ENCODE measurements around the gene GPX7.

Gene GPX7

GRCh38 chr1:52590266-52590665 lies 11.9 kb upstream of the GPX7 start:
- Histone ChIP-seq H3K9me3 (ENCODE audit: control insufficient read depth, insufficient read depth, low read length) (no peaks in the 10 kb centered on the region), H3K4me3 (ENCODE audit: low read depth, low read length) (no peak overlapping the region), H3K27me3 (ENCODE audit: control insufficient read depth, insufficient read depth, low read length) (no peaks in the 10 kb centered on the region), H3K4me1 (ENCODE audit: control insufficient read depth, insufficient read depth, low read length) (peaks cover 9% of the 10 kb centered on the region), H3K36me3 (ENCODE audit: control insufficient read depth, insufficient read depth, low read length) (no peaks in the 10 kb centered on the region), H3K9ac (ENCODE audit: low read depth, low read length) (no peak overlapping the region)

- Histone ChIP-seq H3K4me3 (ENCODE audit: low read depth, low read length) (no peak overlapping the region), H3K4me1 (ENCODE audit: control insufficient read depth, insufficient read depth, low read length) (peaks cover 9% of the 10 kb centered on the region), H3K9me3 (ENCODE audit: control insufficient read depth, insufficient read depth, low read length) (no peaks in the 10 kb centered on the region), H3K9ac (ENCODE audit: low read depth, low read length) (no peak overlapping the region), H3K36me3 (ENCODE audit: control insufficient read depth, insufficient read depth, low read length) (no peaks in the 10 kb centered on the region), H3K27me3 (ENCODE audit: control insufficient read depth, insufficient read depth, low read length) (no peaks in the 10 kb centered on the region)
Observed at GRCh38 chr1:52592637-52593323, 9.4 kb upstream of the GPX7 start.

- no peaks in the 10 kb centered on the region for H3K27me3 ChIP-seq (ENCODE audit: control insufficient read depth, insufficient read depth, low read length)
- no peaks in the 10 kb centered on the region for H3K36me3 ChIP-seq (ENCODE audit: control insufficient read depth, insufficient read depth, low read length)
- no peak overlapping the region for H3K4me3 ChIP-seq (ENCODE audit: low read depth, low read length)
- peaks cover 8% of the 10 kb centered on the region for H3K4me1 ChIP-seq (ENCODE audit: control insufficient read depth, insufficient read depth, low read length)
- H3K9ac ChIP-seq (ENCODE audit: low read depth, low read length): no peak overlapping the region
- H3K9me3 ChIP-seq (ENCODE audit: control insufficient read depth, insufficient read depth, low read length): no peaks in the 10 kb centered on the region
Observed at GRCh38 chr1:52593495-52593894, 8.7 kb upstream of the GPX7 start.

- Histone ChIP-seq H3K9me3 (ENCODE audit: control insufficient read depth, insufficient read depth, low read length) (no peaks in the 10 kb centered on the region), H3K4me1 (ENCODE audit: control insufficient read depth, insufficient read depth, low read length) (peaks cover under 1% of the 10 kb centered on the region), H3K36me3 (ENCODE audit: control insufficient read depth, insufficient read depth, low read length) (no peaks in the 10 kb centered on the region), H3K9ac (ENCODE audit: low read depth, low read length) (no peak overlapping the region), H3K27me3 (ENCODE audit: control insufficient read depth, insufficient read depth, low read length) (peaks cover 3% of the 10 kb centered on the region), H3K4me3 (ENCODE audit: low read depth, low read length) (no peak overlapping the region)
Observed at GRCh38 chr1:52595061-52595460, 7.1 kb upstream of the GPX7 start.

- H3K27me3 ChIP-seq (ENCODE audit: control insufficient read depth, insufficient read depth, low read length): peaks cover 22% of the 10 kb centered on the region
- no peaks in the 10 kb centered on the region for H3K9me3 ChIP-seq (ENCODE audit: control insufficient read depth, insufficient read depth, low read length)
Observed at GRCh38 chr1:52597912-52598311, 4.3 kb upstream of the GPX7 start.

GRCh38 chr1:52598729-52599128 lies 3.4 kb upstream of the GPX7 start:
- peaks cover 30% of the 10 kb centered on the region for H3K27me3 ChIP-seq (ENCODE audit: control insufficient read depth, insufficient read depth, low read length)
- H3K9me3 ChIP-seq (ENCODE audit: control insufficient read depth, insufficient read depth, low read length): no peaks in the 10 kb centered on the region
- no peak overlapping the region for H3K4me3 ChIP-seq (ENCODE audit: low read depth, low read length)

More at GRCh38 chr1:52597912-52598311, 4.3 kb upstream of the GPX7 start:
- Histone ChIP-seq H3K9ac (ENCODE audit: low read depth, low read length) (no peak overlapping the region), H3K4me3 (ENCODE audit: low read depth, low read length) (no peak overlapping the region), H3K36me3 (ENCODE audit: control insufficient read depth, insufficient read depth, low read length) (no peaks in the 10 kb centered on the region), H3K4me1 (ENCODE audit: control insufficient read depth, insufficient read depth, low read length) (peaks cover 2% of the 10 kb centered on the region)

GRCh38 chr1:52599236-52599635 lies 2.9 kb upstream of the GPX7 start:
- H3K9me3 ChIP-seq (ENCODE audit: control insufficient read depth, insufficient read depth, low read length): no peaks in the 10 kb centered on the region
- H3K27me3 ChIP-seq (ENCODE audit: control insufficient read depth, insufficient read depth, low read length): peaks cover 35% of the 10 kb centered on the region
- H3K4me3 ChIP-seq (ENCODE audit: low read depth, low read length): no peak overlapping the region
- no peaks in the 10 kb centered on the region for H3K36me3 ChIP-seq (ENCODE audit: control insufficient read depth, insufficient read depth, low read length)
- peaks cover 2% of the 10 kb centered on the region for H3K4me1 ChIP-seq (ENCODE audit: control insufficient read depth, insufficient read depth, low read length)
- no peak overlapping the region for H3K9ac ChIP-seq (ENCODE audit: low read depth, low read length)

More at GRCh38 chr1:52598729-52599128, 3.4 kb upstream of the GPX7 start:
- H3K4me1 ChIP-seq (ENCODE audit: control insufficient read depth, insufficient read depth, low read length): peaks cover 2% of the 10 kb centered on the region
- H3K9ac ChIP-seq (ENCODE audit: low read depth, low read length): no peak overlapping the region
- H3K36me3 ChIP-seq (ENCODE audit: control insufficient read depth, insufficient read depth, low read length): no peaks in the 10 kb centered on the region

- Histone ChIP-seq H3K9me3 (ENCODE audit: control insufficient read depth, insufficient read depth, low read length) (no peaks in the 10 kb centered on the region), H3K36me3 (ENCODE audit: control insufficient read depth, insufficient read depth, low read length) (no peaks in the 10 kb centered on the region), H3K4me1 (ENCODE audit: control insufficient read depth, insufficient read depth, low read length) (peaks cover 2% of the 10 kb centered on the region), H3K27me3 (ENCODE audit: control insufficient read depth, insufficient read depth, low read length) (peaks cover 38% of the 10 kb centered on the region), H3K9ac (ENCODE audit: low read depth, low read length) (no peak overlapping the region), H3K4me3 (ENCODE audit: low read depth, low read length) (no peak overlapping the region)
Observed at GRCh38 chr1:52600533-52601179, 1.5 kb upstream of the GPX7 start.

- H3K27me3 ChIP-seq (ENCODE audit: control insufficient read depth, insufficient read depth, low read length): peaks cover 38% of the 10 kb centered on the region
- no peaks in the 10 kb centered on the region for H3K36me3 ChIP-seq (ENCODE audit: control insufficient read depth, insufficient read depth, low read length)
- no peaks in the 10 kb centered on the region for H3K9me3 ChIP-seq (ENCODE audit: control insufficient read depth, insufficient read depth, low read length)
- peak overlapping the region; percentile 56 for H3K4me3 ChIP-seq (ENCODE audit: low read depth, low read length)
- H3K9ac ChIP-seq (ENCODE audit: low read depth, low read length): peak overlapping the region; percentile 60
- H3K4me1 ChIP-seq (ENCODE audit: control insufficient read depth, insufficient read depth, low read length): peaks cover 2% of the 10 kb centered on the region
Observed at GRCh38 chr1:52601519-52601918, 652 bp upstream of the GPX7 start.

GRCh38 chr1:52602856-52603600 lies 857 bp downstream of the GPX7 start:
- peaks cover 38% of the 10 kb centered on the region for H3K27me3 ChIP-seq (ENCODE audit: control insufficient read depth, insufficient read depth, low read length)
- H3K9ac ChIP-seq (ENCODE audit: low read depth, low read length): peak overlapping the region; percentile 41
- no peaks in the 10 kb centered on the region for H3K9me3 ChIP-seq (ENCODE audit: control insufficient read depth, insufficient read depth, low read length)
- H3K4me3 ChIP-seq (ENCODE audit: low read depth, low read length): peak overlapping the region; percentile 56
- peaks cover 2% of the 10 kb centered on the region for H3K4me1 ChIP-seq (ENCODE audit: control insufficient read depth, insufficient read depth, low read length)
- no peaks in the 10 kb centered on the region for H3K36me3 ChIP-seq (ENCODE audit: control insufficient read depth, insufficient read depth, low read length)

GRCh38 chr1:52603630-52604029 lies 1.5 kb downstream of the GPX7 start:
- Histone ChIP-seq H3K36me3 (ENCODE audit: control insufficient read depth, insufficient read depth, low read length) (no peaks in the 10 kb centered on the region), H3K4me1 (ENCODE audit: control insufficient read depth, insufficient read depth, low read length) (peaks cover 2% of the 10 kb centered on the region), H3K9ac (ENCODE audit: low read depth, low read length) (no peak overlapping the region), H3K4me3 (ENCODE audit: low read depth, low read length) (no peak overlapping the region), H3K27me3 (ENCODE audit: control insufficient read depth, insufficient read depth, low read length) (peaks cover 38% of the 10 kb centered on the region), H3K9me3 (ENCODE audit: control insufficient read depth, insufficient read depth, low read length) (no peaks in the 10 kb centered on the region)
